Erythroblast (primary cell): Measurements from ENCODE around the gene KDM4C.

Source experiments
- GATA1 ChIP-seq: IDR thresholded peaks from 2 replicates; pipeline ENCODE4 v1.6.1; 2011; ENCODE audit warnings: low read depth, mild to moderate bottlenecking, control low read depth, low read length, moderate library complexity
- POLR2A ChIP-seq: IDR thresholded peaks from 2 replicates; pipeline ENCODE4 v1.6.1; 2011; ENCODE audit warnings: mild to moderate bottlenecking, low read length

- TF ChIP-seq POLR2A, result no peak
- TF ChIP-seq GATA1, result no peak
Measured at GRCh38 chr9:6997330-6997729, 239.6 kb downstream of the KDM4C start.
